Measurements from ENCODE around the gene RNF144A.

- TF ChIP-seq CTCF (IDR thresholded peaks at IDR 0.05) (no peak), USF1 (CRISPR knock-in tag; IDR thresholded peaks at IDR 0.05) (no peak), FOXP1 (CRISPR knock-in tag; IDR thresholded peaks at IDR 0.05; ENCODE audit: borderline replicate concordance) (no peak), ATF3 (CRISPR knock-in tag; conservative IDR thresholded peaks at IDR 0.05) (no peak), EMX1 (CRISPR knock-in tag; IDR thresholded peaks at IDR 0.05) (no peak)
Measured at GRCh38 chr2:6916736-6917070, 509 bp upstream of the RNF144A start.
